Activated T-cell treated with anti-CD3 and anti-CD28 coated beads, Interleukin-2, amount 50 U/mL, for 1 hour (primary cell): ENCODE measurements around the gene WNK1.
"Not testable (repeated sequence)": the region's sequence is repeated elsewhere in the genome, so short reads cannot be mapped to it uniquely, and the experiment has no call there.

ENCODE experiments used
- DNase-seq: peaks from one replicate; pipeline ENCODE4 v3.0.0-alpha.2; 2020

The WNK1 gene

DNA sequence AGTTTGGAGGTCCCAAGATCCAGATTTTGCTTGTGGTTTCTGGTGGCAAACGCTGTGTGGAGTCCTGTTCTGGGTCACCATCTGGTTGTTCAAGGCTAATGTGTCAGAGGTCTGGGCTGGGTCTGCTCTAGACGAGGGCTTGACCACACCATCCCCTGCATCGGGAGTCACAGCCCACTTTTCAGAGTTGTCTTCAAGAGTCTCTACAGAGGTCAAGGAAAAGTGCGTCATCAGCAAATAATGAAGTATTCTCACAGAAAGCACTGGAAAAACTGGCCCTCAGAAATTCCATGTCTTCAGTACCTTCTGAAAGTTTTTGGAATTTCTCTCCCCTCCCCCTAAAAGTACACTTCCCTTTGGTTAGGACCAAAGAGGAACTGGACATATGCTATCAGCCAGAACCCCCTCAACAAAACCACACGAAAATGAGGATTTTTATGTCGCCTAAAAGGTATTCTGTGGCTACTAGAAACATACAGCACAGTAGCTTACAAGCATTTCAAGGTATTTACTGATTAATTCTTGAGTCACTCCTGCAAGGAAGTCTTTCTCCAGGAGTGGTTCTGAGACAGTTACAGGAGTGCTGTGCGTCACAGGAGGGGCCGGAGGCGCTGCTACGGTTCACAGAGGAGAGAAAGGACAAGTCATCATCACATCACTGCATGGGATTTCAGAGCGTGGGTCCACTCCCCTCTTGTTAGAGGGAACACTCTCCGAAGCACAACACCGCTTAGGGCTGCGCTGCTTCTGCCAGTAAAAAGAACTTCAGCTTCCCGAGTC, 161.7 kb downstream of the WNK1 start:
- DNase-seq = no peak

DNA sequence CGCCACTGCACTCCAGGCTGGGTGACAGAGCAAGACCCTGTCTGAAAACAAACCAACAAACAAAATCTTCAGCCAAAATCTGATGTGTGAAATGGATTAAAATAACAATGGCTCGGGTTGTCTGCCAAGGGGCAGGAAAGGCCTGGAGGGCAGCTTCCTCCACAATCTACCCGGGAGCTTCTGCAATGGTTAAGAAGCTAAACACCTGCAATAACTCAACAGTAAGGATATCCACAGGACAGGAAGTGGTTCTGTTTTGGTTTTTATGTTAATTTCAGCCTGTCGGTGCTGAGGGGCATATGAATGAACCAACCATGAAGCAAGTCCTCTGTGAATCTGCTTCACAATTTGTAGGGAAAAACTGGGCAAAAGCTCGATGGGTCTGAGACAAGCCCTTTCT, 162.7 kb downstream of the WNK1 start:
- DNase-seq = no peak

DNA sequence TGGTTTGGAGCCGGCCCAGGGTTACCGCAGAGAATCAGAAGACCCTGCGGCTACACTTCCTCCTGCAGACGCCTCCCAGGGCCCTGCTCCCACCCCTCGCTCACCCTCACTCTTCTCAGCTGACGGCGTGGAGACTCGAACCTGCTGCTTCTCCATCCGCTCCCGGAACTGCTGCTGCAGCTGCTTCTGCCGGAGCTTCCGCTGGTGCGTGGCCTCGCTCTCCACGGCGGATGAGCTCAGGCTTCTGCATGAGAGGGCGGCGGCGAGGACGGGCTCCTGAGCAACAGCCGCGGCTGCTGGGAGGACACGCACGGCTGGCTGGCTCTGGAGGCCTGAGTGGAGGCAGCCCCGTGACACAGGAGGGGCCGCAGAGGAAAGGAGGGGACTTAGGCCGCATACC, 163.9 kb downstream of the WNK1 start:
- peak; percentile 38 for DNase-seq

DNA sequence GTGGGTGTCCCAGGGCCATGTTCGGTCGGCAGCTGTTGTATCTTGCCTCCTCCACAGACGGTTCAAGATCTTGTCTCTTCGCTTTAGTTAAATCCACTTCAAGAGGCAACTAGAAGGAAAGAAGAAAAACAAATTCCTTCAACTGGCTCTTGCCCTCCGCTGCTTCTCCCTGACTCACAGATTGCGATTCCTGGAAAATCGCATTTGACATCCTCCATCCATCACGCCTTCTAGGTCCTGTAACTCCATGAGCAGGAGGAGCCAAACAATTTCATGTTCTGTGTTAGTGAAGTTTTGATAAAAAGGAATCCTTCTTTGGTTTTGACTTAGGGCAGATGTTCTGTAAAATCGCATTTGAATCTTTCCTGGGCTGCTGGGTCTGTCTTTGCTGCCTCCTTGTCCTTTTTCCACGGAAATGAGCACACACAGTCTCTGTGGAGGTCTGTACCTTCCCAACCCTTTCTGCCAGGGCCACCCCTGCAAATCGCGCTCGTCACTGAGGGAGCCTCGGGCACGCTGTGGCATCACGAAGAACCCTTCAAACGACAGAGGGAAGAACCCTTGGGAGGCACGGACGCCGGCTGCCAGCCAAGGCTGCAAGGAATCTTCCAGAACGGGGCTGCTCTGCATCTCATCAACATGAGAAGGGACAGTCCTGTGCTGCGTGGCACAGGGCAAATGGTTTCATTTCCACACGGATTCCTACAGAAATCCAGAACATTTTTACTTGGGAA, 164.5 kb downstream of the WNK1 start:
- no peak for DNase-seq

DNA sequence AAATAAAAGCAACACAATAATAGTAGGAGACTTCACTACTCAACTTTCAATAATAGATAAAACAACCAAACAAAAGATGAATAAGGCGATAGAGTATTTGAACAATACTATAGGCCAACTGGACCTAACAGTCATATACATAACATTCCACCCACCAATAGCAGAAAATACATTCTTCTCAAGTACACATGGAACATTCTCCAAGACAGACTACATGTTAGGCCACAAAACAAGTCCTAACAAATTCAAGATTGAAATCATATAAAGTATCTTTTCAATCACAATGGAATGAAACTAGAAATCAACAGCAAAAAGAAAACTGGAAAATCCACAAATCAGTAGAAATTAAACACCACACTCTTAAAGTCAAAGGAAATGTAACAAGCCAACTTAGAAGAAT, 168.3 kb downstream of the WNK1 start:
- DNase-seq = no peak

DNA sequence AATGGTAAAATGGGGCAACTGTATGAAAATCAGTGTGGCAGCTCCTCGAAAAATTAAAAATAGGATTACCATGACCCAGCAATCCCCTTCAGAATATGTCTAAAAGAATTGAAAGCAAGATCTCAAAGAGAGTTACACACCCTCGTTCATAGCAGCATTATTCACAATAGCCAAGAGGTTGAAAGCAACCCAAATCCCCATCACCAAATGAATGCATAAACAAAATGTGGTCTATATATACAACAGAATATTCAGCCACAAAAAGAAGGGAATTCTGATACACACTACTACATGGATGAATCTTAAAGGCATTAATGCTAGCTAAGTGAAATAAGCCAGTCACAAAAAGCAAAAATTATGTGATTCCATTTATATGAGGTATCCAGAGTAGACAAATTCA, 169.9 kb downstream of the WNK1 start:
- no peak for DNase-seq

DNA sequence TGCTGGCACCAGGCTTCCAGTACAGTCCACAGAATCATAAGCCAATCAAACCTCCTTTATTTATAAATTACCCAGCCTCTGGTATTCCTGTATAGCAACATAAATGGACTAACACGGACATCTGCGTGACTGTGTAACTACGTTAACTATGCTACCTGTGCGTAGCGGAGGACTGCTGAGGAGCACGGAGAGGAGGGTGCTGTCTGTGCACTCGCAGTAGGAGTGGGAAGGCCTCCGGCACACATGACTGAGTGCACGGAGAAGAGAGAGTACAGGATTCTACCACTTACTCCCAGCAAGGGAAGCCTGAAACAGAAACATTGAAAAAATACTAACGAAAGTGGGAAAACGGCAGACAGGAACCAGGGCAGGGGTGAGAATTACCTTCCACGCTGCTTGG, 174.3 kb downstream of the WNK1 start:
- no peak for DNase-seq

DNA sequence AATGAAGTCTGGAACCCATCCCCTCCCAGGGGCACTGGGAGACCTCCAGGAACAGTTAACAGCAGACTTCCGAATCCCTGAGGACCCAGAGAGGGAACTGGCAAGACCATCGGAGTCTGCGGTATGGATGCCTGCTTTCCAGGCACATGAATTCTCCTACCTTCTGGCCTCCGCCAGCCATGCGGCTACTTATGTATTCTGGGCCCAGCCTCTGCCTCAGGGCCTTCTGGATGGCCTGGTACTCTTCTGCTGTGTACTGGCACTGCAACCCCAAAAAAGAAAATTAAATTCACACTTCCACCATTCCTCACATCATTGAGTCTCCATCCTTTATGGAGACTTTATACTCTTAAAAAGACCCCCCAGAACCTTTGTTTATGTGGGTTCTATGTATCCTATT, 178.7 kb downstream of the WNK1 start:
- DNase-seq = no peak

DNA sequence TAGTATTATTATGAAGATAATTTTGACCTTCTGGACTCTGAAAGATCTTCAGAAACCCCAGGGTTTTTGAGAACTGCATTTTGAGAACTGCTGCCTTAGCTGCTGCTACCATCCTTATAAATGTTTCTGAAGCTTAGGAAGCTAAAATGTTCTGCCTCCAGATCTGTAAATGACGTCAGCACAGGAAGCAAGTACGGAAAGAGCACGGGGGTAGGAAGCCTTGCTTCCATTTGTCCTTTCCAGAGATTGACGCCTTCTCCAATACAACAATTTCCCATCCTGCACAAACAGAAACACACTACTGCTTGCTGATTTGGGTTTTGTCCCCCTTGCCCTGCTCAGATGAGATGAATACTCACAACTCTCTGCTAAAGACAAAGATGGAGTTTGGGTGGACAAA, 179.2 kb downstream of the WNK1 start:
- no peak for DNase-seq

DNA sequence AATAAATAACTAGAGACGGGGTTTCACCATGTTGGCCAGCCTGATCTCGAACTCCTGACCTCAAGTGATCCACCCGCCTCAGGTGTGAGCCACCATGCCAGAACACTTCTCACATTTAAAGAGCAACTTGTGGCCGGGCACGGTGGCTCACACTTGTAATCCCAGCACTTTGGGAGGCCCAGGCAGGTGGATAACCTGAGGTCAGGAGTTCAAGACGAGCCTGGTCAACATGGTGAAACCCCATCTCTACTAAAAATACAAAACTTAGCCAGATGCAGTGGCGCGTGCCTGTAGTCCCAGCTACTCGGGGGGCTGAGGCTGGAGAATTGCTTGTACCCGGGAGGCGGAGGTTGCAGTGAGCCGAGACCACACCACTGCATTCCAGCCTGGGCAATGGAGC, 183.5 kb downstream of the WNK1 start:
- DNase-seq = not testable (repeated sequence)

DNA sequence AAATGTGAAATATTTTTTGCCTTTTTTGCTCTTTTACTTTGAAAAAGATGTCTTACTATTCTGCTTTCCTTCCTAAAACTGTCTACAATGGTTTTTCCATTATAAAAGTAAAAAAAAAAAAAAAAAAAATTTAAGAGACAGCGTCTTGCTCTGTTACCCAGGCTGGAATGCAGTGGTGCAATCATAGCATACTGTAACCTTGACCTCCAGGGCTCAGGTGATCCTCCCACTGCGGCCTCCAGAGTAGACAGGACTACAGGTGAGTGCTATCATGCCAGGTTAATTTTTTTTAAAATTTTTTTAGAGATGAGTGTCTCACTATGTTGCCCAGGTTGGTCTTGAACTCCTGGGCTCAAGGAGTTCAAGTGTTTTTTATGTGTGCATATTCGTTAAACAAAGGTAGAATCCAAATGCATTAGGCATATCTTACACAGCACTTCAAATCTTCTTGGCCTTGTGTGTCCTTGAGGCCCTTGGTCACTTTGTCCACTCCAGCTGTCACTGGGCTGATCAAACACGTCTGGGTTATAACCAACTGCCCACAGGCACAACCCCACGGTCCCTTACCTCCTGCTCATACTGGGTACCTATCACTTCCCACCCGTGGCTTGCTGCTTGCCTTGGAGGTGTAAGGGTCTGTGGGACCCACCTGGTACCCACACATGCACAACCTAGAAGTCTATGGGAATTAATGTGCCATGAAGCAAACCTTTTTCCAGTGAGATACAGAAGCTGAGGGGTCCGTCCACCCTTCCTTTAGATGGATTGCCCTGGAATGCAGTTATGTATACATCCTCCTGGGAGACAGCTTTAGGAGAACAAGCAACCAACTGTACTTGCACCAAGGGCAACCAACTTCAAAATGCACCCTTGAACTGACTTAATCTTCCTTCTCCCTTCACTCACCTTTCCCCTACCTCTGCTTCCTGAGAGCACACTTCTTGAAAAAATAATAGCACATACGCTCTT, 184.3 kb downstream of the WNK1 start:
- no peak for DNase-seq

DNA sequence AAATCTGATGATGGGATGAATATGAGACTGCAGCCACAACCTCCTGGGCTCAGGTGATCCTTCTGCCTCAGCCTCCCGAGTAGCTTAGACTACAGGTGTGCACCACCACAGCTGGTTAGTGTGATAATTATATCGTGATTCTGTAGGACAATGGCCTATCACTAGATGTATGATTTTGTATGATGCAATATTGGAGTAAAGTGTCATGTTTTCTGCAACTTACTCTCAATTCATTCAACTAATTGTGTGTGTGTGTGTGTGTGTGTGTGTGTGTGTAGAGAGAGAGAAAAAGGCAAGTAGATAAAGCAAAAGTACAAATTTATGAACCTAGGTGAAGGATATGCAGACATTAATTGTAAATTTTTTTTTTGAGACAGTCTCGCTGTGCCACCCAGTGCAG, 186.4 kb downstream of the WNK1 start:
- no peak for DNase-seq

DNA sequence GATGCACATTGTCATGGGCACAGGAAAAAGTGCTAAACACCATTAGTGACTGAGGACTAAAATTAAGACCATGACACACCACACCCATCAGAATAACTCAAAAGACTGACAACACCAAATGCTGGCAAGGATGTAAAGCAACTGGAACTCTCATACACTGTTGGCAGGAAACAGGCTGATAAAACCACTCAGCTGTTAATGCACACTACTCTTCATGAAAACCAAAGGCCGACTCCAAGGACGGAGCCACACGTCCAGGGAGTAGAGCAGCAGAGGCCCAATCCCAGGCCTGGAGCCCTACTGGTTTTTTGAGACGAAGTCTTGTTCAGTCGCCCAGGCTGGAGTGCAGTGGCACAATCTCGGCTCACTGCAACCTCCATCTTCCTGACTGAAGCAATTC, 190.7 kb downstream of the WNK1 start:
- no peak for DNase-seq

DNA sequence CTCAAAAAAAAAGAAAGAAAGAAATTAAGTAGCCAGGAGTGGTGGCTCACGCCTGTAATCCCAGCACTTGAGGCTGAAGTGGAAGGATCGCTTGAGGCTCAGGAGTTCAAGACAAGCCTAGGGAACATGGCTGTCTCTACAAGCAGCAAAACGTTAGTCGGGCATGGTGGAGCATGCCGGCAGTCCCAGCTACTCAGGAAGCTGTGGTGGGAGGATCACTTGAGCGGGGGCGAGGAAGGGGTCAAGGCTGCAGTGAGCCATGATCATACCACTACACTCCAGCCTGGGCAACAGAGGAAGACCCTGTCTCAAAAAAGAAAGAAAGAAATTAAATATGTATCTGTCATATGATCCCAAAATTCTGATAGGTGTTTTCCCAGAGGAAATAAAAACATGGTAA, 191.8 kb downstream of the WNK1 start:
- no peak for DNase-seq

DNA sequence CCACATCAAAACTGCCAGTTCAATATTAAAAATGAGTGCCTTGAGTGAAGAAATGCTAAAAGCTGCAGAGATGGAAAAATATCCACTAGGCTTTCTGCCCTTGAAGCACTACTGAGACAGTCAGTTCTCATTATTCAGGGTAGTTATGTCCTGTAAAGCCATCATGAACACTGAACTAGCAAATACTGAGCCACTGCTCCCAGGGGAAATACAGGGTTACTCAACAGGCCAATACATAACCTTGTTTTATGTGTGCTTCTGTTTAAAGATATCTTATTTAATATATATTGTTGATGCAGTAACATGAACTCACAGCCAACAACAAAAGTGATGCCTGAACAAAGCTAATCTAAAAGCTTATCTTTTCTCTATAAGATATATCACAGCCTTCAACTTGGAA, 193.8 kb downstream of the WNK1 start:
- DNase-seq = no peak

DNA sequence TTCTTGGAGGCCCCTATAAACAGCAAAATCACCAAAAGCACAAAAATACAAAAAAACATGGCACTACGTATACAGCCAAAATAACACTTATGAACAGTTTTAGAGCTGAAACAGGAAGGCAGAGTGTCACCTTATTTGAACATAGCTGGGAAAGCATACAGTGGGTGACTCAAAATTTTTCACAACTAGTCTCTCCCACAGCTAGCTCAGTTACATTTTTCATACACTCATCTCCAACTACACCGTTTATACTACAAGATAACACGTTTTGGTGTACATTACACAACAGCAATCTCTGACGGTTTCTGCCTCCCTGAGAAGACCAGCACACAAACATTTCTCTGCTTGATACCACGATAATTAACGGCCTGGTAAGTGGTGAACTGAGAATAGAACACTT, 194.3 kb downstream of the WNK1 start:
- no peak for DNase-seq

DNA sequence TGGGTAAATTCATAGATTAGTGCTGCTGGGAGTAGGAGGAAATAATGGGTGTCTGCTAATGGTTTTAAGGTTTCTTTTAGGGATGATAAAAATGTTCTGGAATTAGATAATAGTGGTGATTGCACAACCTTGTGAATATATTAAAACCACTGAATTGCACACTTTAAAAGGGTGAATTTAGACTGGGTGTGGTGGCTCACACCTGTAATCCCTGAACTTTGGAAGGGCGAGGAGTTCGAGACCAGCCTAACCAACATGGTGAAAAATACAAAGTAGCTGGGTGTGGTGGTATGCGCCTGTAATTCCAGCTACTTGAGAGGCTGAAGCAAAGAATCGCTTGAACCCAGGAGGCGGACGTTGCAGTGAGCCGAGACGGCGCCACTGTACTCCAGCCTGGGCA, 195.9 kb downstream of the WNK1 start:
- no peak for DNase-seq

DNA sequence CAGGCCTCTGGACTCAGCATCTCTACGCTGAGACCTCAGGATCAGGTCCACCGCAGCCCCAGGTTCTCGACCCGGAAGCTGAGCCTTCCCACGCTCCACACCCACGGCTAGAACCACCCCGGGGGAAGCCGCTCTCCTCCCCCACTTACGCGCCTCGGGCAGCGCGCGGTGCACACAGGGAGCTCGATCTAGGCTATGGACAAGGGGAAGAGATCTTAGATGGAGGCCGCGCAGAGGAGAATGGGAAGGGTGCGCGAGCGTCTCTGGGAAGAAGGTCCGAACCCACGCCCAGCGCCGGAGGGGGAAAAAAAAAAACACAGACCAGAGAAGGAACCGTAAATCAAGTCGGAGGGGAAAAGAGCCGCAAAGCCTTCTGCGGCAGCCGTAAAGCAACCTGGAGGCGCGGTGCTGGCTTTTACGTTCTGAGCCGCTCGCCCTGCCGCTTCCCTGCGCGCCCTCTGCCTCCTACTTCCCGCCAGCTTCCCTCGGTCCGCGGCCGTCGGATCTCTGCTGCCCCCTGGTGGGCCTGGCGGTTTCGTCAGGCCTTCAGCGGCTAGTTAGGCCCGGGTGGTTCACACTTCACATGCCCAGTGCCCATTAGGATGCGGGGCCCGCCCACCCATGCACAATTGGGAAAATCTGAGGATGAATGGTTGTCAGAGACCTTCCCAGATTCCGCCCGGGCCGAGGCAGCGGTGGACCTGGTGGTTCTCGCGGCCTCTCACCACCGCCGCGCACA, 197.2 kb downstream of the WNK1 start, which contains the start of gene RAD52:
TSS of gene RAD52 (minus strand) at position 242 of the 739 bp plus-strand sequence. CDS start 16,636 bp downstream, outside the sequence.
- DNase-seq = peak; percentile 98

DNA sequence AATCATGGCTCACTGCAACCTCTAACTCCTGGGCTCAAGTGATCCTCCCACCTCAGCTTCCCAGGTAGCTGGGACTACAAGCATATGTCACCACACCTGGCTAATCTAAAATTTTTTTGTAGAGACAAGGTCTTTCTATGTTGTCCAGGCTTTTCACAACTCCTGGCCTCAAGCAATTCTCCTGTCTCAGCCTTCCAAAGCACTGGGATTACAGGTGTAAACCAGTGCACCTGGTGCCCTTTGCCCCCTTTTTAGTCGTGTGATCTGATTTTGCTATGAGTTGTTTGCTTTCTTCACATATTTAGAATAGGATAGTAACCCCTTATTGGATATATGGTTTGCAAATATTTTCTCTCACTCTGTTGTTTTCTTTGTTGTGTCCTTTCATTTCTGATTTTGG, 198.8 kb downstream of the WNK1 start:
- DNase-seq = no peak

DNA sequence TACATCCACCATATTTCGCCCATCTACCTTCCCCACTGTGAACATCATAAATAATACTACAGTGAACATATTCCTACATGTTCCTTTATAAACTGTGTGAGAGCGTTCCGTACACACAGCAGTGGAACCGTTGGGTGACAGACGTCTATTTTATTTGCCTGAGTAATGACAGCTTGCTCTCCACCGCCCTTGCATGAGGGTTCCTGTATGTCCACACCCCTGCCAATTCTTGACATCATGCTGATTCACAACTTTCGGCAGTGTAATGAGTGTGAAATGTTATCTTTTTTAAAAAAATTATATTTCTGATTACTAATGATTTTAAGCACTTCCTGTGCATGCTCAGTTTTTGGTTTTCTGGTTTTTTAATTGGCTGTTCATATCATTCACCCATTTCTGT, 201.4 kb downstream of the WNK1 start:
- no peak for DNase-seq

DNA sequence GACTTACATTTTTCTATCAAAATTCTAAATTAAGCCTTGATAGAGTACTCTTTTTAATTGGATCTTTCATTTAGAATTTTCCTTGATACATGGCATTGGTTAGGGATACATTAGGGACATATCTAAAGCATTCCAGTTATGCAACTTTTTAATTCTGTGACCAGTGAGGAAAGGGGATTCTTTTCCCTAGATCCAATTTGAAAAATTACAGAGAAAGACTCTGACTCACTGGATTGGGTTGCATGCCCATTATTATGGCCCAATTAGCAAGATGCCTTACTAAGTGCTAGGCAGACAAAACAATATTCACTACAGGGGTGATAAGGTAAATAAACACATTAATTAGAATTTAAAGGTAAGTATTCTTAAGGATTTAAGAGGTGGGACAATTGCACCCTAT, 202.4 kb downstream of the WNK1 start:
- no peak for DNase-seq

DNA sequence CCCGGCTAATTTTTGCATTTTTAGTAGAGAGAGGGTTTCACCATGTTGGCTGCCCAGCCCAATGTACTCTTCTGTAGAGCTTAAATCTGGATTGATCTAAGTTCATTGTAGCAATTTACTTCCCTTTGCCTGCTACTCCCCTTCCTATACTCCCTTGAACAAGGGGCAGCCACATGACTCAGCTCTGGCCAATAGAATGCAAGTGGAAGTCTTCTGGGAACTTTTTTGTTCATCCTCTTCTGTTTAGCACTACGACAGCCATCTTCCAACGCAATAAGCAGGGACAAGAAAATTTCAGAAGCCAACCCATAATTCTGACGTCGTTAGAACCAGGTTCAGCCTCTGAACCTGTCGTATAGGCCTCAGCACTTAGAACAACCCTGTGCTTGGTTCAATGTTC, 203.6 kb downstream of the WNK1 start:
- DNase-seq = no peak
